Neural progenitor cell (in vitro differentiated cells): ENCODE data around the gene TUBA4B.

ENCODE experiments used
- EZH2 ChIP-seq: fragments of 200-600 bp; sonication (generic); IDR thresholded peaks from 2 replicates; pipeline ENCODE4 v1.6.1; 2017; ENCODE audit warnings: antibody characterized with exemption, mild to moderate bottlenecking, moderate library complexity
- EZH2phosphoT487 ChIP-seq: fragments of 200-600 bp; sonication (generic); IDR thresholded peaks from 2 replicates; pipeline ENCODE4 v1.6.1; 2017; ENCODE audit warnings: antibody characterized with exemption
- TF ChIP-seq, protein P1 (sequence below): fragments of 200-600 bp; sonication (generic); IDR thresholded peaks from 2 replicates; pipeline ENCODE4 v1.5.1; 2017; ENCODE audit warnings: antibody characterized with exemption, mild to moderate bottlenecking

DNA sequence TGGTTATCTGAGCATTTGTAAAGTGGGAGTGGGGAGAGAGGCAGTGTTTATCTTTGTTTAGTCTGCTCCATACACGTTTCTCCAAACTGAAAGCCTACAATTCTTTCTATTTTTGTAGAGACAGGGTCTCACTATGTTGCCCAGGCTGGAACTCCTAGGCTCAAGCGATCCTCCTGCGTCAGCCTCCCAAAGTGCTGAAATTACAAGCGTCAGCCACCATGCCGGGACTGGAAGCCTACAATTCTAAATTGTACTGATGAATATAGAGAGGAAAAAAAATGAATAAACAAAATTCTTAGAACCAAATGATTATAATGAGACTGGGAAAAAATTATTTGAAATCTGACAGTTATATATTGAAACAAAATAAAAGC, 47.9 kb upstream of the TUBA4B start:
- TF ChIP-seq, protein P1, sequence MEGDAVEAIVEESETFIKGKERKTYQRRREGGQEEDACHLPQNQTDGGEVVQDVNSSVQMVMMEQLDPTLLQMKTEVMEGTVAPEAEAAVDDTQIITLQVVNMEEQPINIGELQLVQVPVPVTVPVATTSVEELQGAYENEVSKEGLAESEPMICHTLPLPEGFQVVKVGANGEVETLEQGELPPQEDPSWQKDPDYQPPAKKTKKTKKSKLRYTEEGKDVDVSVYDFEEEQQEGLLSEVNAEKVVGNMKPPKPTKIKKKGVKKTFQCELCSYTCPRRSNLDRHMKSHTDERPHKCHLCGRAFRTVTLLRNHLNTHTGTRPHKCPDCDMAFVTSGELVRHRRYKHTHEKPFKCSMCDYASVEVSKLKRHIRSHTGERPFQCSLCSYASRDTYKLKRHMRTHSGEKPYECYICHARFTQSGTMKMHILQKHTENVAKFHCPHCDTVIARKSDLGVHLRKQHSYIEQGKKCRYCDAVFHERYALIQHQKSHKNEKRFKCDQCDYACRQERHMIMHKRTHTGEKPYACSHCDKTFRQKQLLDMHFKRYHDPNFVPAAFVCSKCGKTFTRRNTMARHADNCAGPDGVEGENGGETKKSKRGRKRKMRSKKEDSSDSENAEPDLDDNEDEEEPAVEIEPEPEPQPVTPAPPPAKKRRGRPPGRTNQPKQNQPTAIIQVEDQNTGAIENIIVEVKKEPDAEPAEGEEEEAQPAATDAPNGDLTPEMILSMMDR = no peak
- TF ChIP-seq EZH2 (no peak), EZH2phosphoT487 (no peak)
